IPS-18c (cell line): ENCODE data around the gene SMIM1.
"Not testable (repeated sequence)": the region's sequence is repeated elsewhere in the genome, so short reads cannot be mapped to it uniquely, and the experiment has no call there.

Source experiments
- H3K4me3 ChIP-seq: 2 replicates; pipeline ENCODE4 v1.7.0; 2013; ENCODE audit warnings: low read depth, mild to moderate bottlenecking, low read length, moderate library complexity; ENCODE audit not compliant: insufficient read depth
- H3K9me3 ChIP-seq: one replicate; pipeline ENCODE4 v1.6.1; 2013; ENCODE audit warnings: mild to moderate bottlenecking, low read length, moderate library complexity; ENCODE audit not compliant: control insufficient read depth, insufficient read depth

The SMIM1 gene

GRCh38 chr1:3747522-3747848 lies 25.1 kb upstream of the SMIM1 start:
- Histone ChIP-seq H3K4me3 (no peak overlapping the region), H3K9me3 (no peaks in the 10 kb centered on the region)

DNA sequence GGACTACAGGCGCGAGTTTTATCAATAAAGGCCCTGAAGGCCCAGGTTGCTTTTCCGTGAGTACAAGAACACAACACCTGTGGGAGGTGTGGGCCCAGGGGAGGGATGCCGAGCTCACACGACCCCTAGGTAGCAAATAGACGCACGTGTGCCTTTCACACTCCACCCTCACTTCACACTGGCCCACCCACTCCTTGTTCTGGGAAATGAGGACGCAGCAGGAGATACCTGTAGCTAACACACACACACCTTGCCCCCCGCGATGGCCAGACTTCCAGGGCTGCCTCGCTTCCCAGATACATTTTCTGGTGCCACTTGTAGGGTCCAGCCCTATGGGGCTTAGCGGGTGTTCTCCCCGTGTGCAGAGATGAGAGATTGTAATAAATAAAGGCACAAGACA lies 24.6 kb upstream of the SMIM1 start:
- H3K4me3 ChIP-seq, result no peak overlapping the region
- H3K9me3 ChIP-seq, result no peaks in the 10 kb centered on the region

DNA sequence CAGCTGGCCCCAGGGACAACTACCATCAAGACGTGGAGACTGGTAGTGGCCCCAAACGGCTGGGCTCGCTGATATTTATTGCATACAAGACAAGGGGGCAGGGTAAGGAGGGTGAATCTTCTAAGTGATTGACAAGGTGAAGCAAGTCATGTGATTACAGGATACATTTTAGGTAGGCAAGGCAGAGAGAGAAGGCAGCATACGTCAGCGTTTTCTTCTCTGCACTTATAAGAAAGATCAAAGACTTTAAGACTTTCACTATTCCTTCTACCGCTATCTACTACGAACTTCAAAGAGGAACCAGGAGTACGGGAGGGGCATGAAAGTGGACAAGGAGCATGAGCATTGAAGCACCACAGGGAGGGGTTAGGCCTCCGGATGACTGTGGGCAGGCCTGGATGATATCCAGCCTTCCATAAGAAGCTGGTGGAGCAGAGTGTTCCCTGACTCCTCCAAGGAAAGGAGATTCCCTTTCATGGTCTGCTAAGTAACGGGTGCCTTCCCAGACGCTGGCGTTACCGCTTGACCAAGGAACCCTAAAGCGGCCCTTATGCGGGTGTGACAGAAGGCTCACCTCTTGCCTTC lies 24.1 kb upstream of the SMIM1 start:
- H3K9me3 ChIP-seq, H3K4me3 ChIP-seq: not testable (repeated sequence)

- Histone ChIP-seq H3K4me3 (no peak overlapping the region), H3K9me3 (no peaks in the 10 kb centered on the region)
These were observed 23.0 kb upstream of the SMIM1 start for GRCh38 chr1:3749512-3749911.

DNA sequence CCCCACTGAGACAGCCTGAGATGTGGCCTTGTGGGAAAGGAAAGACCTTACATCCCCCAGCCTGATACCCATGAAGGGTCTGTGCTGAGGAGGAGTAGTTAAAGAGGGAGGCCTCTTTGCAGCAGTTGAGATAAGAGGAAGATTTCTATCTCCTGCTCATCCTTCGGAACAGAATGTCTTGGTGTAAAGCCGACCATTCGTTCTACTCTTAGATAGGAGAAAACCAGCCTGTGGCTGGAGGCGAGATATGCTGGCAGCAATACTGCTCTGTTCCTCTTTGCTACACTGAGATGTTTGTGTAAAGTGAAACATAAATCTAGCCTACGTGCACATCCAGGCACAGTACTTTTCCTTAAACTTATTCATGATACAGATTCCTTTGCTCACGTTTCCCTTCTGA lies 21.8 kb upstream of the SMIM1 start:
- Histone ChIP-seq H3K4me3 (no peak overlapping the region), H3K9me3 (no peaks in the 10 kb centered on the region)

- no peaks in the 10 kb centered on the region for H3K9me3 ChIP-seq
- H3K4me3 ChIP-seq, result no peak within 1 kb of the TSS
These were observed 20.1 kb upstream of the SMIM1 start, which contains the start of gene CCDC27 for GRCh38 chr1:3752400-3752945. Gene CCDC27 (plus strand): TSS chr1:3752450. CDS start chr1:3752482, 32 bp downstream.

DNA sequence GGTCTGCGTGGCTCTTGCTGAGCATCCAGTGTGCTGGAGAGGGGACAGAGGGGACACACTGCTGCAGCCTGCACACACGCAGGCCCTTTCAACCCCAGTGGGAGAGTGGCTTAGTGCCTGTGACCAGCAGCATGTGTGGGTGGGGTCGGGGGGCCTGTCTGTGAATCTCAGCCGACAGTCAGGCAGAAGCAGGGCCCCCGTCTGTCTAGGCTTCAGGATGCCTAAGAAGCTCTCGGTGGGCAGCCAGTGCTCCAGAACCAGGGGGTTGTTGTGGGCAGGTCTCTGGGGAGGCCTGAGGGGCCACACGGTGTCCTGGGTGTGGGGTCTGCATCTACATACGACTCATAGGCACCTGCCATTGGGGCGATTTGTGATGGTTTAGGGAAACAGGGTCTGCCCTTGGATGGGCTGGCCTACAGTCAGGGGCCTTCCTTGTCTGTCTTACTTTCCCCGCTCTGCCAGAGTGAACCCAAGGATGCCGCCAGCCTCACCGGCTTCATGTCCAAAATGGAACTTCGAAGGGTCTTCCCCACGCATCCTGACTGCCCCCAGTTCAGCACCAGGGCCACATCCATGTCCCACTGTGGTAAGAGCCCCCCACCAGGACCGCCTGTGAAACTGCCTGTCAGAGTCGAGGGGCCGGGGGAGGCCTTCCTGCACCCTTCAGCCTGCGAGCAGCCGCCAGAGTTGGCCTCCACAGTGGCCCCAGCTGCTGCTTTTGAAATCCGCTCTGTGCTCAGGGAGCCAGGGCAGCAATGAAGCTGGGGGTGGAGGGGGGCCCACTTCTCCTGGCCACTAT lies 18.7 kb upstream of the SMIM1 start:
- Histone ChIP-seq H3K9me3 (no peaks in the 10 kb centered on the region), H3K4me3 (no peak overlapping the region)

DNA sequence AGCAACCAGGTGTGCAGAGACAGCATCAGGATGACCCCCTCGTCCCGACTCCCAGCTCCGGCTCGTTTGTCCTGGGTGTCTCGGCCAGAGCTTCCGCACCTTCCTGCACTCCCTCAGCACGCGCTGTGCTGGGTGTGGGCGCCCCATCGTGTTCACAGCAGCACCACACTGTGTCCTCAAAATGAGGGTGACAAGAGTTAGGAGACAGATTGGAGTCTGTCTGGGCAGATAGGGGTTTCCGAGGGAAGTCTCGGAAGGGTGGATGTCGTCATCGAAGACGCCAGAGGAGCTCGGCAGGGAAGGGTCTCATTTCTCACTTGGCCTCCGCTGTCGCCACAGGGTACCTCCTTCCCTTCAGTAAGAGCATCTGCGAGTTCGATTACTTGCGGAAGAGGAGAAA lies 16.2 kb upstream of the SMIM1 start:
- no peak overlapping the region for H3K4me3 ChIP-seq
- no peaks in the 10 kb centered on the region for H3K9me3 ChIP-seq

- Histone ChIP-seq H3K4me3 (no peak overlapping the region), H3K9me3 (peaks cover 2% of the 10 kb centered on the region)
These were observed 13.4 kb upstream of the SMIM1 start for GRCh38 chr1:3759164-3759563.

DNA sequence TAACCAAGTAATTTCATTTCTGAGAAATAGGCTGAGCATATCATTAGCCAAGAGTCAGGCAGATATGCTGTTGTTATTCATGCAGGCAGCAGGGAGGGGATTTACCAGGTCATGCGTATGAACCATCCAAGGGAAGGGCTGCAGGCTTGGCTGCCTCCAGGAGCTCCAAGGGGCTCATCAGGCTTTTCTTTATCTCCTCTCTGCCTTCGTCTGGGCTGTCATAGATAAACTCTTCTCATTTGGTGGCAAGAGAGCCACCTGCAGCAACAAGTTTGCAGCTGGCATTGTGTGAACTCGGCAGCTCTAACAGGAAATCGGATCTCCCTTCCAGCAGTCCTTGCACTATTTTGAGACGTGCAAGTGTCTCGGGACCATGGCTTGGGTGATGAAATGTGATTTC lies 12.8 kb upstream of the SMIM1 start:
- Histone ChIP-seq H3K4me3 (no peak overlapping the region), H3K9me3 (peaks cover 2% of the 10 kb centered on the region)

DNA sequence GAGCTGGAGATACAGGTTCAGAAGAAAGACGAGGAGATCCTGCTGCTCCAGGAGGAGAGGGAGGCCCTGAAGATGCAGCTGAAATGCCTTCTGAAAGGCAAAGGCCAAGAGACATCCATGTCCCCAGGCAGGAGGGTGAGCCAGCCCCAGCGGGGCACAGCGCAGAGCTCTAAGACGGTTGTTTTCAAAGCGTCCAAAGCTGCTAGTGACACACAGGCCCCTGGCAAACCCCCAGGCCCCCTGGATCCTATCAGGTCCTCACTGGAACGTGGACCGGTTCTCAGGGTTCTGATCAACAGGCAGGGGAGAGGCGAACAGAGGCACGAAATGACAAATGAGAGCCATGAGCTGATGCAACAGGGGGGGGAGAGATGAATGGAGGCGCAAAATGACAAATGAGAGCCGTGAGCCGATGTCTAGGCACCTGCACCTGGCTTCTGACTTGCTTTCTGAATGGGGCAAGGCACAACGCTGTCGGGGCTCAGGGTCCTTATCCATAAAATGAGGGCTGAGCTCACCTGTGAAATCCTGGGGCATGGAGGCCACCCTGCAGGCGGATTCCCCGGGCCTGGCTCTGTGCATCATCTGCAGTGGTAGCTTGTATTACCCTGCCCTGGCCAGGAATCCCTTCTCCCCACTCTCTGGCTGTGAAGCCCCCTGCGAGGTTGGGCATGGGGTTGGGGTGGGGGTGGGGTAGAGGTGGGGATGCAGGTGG lies 11.1 kb upstream of the SMIM1 start:
- Histone ChIP-seq H3K9me3 (peaks cover 5% of the 10 kb centered on the region), H3K4me3 (no peak overlapping the region)

- H3K4me3 ChIP-seq, result no peak overlapping the region
These were observed 10.2 kb upstream of the SMIM1 start for GRCh38 chr1:3762151-3762872.

GRCh38 chr1:3762873-3763228 lies 9.7 kb upstream of the SMIM1 start:
- H3K4me3 ChIP-seq, result no peak overlapping the region

More at GRCh38 chr1:3762151-3762872, 10.2 kb upstream of the SMIM1 start:
- peaks cover 6% of the 10 kb centered on the region for H3K9me3 ChIP-seq

DNA sequence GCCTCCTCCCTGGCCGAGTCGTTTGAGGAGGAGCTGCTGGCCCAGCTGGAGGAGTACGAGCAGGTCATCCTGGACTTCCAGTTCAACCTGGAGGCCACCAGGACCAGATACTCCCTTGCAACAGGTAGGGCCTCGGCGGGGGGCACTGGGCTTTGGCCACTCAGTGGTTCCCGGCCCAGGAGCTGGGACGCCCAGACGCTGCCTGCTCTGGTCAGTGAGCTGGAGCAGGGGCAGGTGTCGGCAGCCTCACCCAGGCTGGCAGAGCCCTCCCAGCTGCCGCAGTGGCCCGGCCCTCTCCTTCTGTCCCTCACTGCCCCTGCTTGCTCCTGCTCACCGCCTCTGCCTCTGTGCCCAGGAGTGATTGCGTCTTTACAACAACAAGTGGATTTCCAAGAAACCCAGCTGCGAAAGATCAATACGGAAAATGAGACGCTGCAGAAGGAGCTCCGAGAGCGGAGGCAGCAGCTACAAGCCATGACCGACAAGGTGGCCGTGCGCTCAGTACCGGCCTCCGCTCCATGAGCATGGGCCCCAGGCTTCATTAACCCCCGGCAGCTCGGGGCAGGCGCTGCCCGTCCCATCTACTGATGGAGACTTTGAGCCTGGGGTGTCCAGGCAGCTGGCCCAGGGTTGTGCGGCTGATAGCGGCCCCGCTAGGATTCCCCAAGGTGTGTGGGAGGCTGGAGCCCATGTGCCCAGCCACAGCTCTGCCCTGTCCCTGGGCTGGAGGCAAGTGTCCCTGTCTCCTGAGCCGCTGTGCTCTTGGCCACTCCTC lies 9.0 kb upstream of the SMIM1 start:
- no peak overlapping the region for H3K4me3 ChIP-seq
- H3K9me3 ChIP-seq, result peaks cover 6% of the 10 kb centered on the region

More at GRCh38 chr1:3762873-3763228, 9.7 kb upstream of the SMIM1 start:
- peaks cover 6% of the 10 kb centered on the region for H3K9me3 ChIP-seq

DNA sequence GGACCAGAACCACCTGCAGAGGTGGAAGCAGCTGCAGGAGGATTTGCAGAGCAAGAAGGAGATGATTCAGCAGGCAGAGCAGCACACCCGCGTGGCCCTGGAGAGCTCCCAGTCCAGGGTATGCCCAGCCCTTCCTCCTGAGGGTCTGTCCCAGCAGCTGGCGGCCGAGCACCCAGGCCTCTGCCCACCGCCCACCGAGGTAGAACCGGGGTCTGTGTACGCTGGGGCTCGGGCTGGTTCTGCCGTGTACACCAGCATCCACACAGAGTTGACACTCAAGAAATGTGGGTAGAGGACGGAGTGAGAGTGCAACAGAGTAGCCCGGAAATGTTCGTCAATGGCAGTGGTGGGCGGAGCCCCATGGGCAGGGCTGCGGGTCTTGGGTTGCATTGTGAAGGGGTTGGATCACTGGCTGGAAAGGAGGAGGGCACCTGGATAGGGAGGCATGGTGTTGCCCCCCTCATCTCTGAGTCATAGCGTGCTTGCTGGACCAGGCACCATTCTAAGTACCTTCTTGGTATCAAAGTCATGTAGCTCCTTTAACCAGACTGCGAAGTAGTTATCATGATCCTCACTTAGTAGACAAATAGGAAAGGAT lies 5.1 kb upstream of the SMIM1 start:
- Histone ChIP-seq H3K9me3 (peaks cover 9% of the 10 kb centered on the region), H3K4me3 (no peak overlapping the region)

GRCh38 chr1:3768811-3769390 lies 3.6 kb upstream of the SMIM1 start:
- H3K9me3 ChIP-seq, result peaks cover 7% of the 10 kb centered on the region
- H3K4me3 ChIP-seq, result no peak overlapping the region
